ENCODE data around the gene LRP1B.

Gene LRP1B

DNA sequence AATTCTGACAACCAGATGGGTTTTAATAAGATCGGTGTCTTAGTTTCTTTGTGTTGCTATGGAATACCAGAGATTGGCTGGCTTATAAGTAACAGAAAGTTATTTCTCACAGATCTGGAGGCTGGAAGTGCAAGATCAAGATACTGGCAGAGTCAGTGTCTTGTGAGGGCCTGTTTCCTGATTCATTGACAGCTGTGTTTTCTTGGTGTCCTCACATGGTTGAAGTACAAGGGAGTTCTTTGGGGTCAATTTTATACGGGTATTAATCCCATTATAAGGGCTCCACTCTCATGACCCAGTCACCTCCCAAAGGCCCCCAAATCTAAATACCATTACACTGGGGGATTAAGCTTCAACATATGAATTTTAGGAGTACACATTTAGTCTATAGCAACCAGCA, 421.1 kb downstream of the LRP1B start:
- no peak overlapping the region for H3K4me3 Mint-ChIP-seq
- DNase-seq (ENCODE audit: low spot score in 2 of 2): no peak
- H3K27ac Mint-ChIP-seq: no peak overlapping the region
- H3K36me3 Mint-ChIP-seq: no peaks in the 10 kb centered on the region
- peaks cover 13% of the 10 kb centered on the region for H3K9me3 Mint-ChIP-seq
- H3K4me1 Mint-ChIP-seq: no peaks in the 10 kb centered on the region
- ATAC-seq: no peak

DNA sequence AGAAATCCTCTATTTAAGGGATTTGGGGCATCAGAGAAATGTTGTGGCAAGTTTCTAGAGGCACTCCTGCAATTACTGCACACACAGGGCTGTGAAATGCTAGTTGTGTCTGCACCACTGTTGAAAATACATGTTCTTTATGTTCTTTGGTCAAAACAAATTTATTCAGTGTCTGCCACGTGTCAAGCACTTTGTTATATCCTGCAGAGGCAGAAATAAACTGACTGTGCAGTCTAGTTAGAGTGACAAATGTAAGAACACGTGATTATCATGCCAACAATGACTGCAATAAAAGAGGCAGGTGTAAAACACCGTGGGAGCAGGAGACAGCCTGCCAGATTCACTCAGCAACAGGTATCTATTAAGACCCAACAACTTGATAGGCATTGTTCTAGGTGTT, 423.3 kb downstream of the LRP1B start:
- Mint-ChIP-seq H3K4me1 (no peaks in the 10 kb centered on the region), H3K36me3 (no peaks in the 10 kb centered on the region)

DNA sequence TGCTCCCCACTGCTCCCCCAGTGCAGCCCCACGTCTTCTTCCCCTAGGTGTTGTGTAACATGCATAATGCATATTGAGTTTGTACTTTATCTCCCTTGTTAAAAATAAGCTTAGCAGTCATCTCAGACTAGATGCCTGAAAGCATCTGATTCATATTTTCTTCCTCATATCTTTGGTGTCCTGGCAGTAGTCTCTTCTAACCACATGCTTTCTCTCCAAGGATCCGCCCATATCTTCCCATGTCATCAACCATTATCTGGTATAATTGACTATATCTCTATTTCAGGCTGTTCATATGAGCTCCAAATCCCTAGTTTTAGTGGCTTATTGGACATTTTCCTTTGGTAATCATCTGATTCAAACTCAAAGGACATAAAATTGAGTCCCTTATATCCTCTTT, 426.3 kb downstream of the LRP1B start:
- H3K36me3 Mint-ChIP-seq: no peaks in the 10 kb centered on the region
- no peak overlapping the region for H3K27ac Mint-ChIP-seq
- H3K9me3 Mint-ChIP-seq: peaks cover 12% of the 10 kb centered on the region
- DNase-seq (ENCODE audit: low spot score in 2 of 2) (no peak), ATAC-seq (no peak)
- H3K4me1 Mint-ChIP-seq: no peaks in the 10 kb centered on the region
- no peak overlapping the region for H3K4me3 Mint-ChIP-seq

More for the DNA sequence above, 423.3 kb downstream of the LRP1B start:
- H3K9me3 Mint-ChIP-seq: peaks cover 12% of the 10 kb centered on the region
- H3K4me3 Mint-ChIP-seq: no peak overlapping the region
- no peak for ATAC-seq
- H3K27ac Mint-ChIP-seq: no peak overlapping the region
- no peak for DNase-seq (ENCODE audit: low spot score in 2 of 2)

DNA sequence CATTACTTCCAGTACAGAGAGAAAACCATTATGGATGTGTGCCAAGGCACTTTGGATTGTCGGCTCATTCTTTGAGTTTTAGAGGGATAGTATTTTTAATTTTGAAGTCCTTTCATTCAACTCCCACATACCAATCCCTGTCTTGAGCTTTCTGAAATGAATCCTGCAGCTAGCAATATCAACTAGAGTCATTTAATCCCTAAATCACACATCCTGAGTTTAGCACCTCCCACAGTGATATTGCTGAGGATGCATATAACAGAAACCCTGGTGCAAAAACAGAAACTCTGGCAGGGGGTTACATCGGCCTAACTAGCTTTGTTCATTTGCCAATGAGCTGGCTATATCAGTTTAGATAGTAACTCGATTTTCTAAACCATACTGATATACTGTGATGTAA, 427.3 kb downstream of the LRP1B start:
- H3K9me3 Mint-ChIP-seq: peaks cover 9% of the 10 kb centered on the region
- no peak overlapping the region for H3K4me3 Mint-ChIP-seq
- no peak overlapping the region for H3K27ac Mint-ChIP-seq
- no peaks in the 10 kb centered on the region for H3K4me1 Mint-ChIP-seq
- no peak for DNase-seq (ENCODE audit: low spot score in 2 of 2)
- no peaks in the 10 kb centered on the region for H3K36me3 Mint-ChIP-seq
- no peak for ATAC-seq

DNA sequence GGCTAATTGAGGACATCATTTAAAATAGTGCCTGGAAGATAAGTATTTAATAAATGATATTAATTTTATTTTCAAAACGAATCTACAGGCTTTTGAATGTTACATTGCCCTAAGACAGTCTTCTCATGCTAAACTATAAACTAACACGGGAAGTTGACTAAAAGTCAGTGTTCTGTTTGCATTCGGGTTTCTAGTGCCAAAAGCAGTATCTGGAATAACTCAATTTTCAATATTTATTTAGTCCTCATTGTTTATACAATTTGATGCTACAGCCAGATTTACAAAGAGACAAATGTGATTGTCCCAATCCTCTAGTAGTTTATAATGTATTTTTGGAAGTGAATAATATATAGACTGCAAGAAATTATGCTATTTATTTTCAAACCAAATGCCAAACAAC, 429.2 kb downstream of the LRP1B start:
- H3K4me3 Mint-ChIP-seq: no peak overlapping the region
- H3K9me3 Mint-ChIP-seq: peaks cover 9% of the 10 kb centered on the region
- ATAC-seq: no peak
- H3K36me3 Mint-ChIP-seq: no peaks in the 10 kb centered on the region
- DNase-seq (ENCODE audit: low spot score in 2 of 2): no peak
- no peak overlapping the region for H3K27ac Mint-ChIP-seq
- H3K4me1 Mint-ChIP-seq: no peaks in the 10 kb centered on the region

DNA sequence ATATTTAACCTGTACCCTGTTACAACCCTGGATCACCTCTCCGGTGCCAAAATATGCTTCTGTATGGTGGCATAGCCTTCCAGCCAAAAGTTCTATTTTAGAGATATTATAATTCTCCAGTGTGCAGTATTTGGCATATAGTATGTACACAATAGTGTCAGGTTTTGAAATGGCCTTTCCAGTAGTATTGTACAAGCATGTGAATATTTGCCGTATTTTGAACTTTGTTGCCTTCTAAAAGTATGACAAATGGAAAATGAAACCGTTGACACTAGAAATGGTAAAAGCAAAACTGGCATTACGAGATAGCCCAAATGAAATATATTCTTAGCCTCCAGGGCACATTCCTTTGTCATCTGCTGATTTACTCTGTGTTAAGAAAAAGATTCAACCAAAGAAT, 431.2 kb downstream of the LRP1B start:
- ATAC-seq (no peak), DNase-seq (ENCODE audit: low spot score in 2 of 2) (no peak)
- Mint-ChIP-seq H3K36me3 (no peaks in the 10 kb centered on the region), H3K4me3 (no peak overlapping the region), H3K27ac (no peak overlapping the region), H3K4me1 (no peaks in the 10 kb centered on the region), H3K9me3 (peaks cover 7% of the 10 kb centered on the region)

DNA sequence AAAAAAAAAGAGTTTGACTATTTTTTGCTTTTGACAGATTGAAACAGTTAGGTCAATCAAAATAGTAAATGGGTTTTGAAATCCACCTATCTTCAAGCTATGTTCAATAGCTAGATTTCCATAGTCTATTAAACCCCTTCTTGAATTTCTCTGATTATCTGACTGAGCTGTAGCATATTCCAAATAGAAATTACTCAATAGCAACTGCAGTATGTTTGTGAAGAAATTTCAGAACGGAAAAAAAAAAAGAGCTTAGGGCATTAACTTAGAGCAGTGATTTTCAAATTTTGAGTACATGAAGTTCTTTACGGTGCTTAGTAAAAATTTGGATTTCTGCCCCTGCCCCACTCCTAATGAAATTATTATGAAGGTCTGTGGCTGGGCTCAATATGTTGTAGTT, 432.3 kb downstream of the LRP1B start:
- DNase-seq (ENCODE audit: low spot score in 2 of 2): no peak
- ATAC-seq: no peak
- H3K4me3 Mint-ChIP-seq: no peak overlapping the region
- H3K4me1 Mint-ChIP-seq: no peaks in the 10 kb centered on the region
- peaks cover 8% of the 10 kb centered on the region for H3K9me3 Mint-ChIP-seq
- H3K36me3 Mint-ChIP-seq: no peaks in the 10 kb centered on the region
- no peak overlapping the region for H3K27ac Mint-ChIP-seq

DNA sequence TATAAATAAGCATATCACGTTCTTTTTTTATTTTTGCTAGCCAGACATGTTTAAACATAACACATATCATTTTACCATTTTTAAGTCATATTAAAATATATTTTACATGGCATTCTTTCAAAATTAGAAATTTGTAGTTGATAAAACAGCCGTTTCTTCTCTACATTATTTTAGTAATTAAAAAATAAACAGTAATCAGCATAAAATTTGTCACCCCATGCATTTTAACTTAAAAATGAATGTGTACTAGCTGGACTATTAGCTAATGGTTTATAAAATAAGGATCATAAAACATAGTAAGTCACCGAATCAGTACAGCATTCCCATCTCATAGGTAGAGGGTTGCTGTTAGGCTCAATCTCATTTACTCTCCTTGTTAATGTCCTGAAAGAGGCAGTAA, 433.8 kb downstream of the LRP1B start:
- no peaks in the 10 kb centered on the region for H3K4me1 Mint-ChIP-seq
- no peak for DNase-seq (ENCODE audit: low spot score in 2 of 2)
- H3K4me3 Mint-ChIP-seq: no peak overlapping the region
- H3K9me3 Mint-ChIP-seq: peaks cover 12% of the 10 kb centered on the region
- no peaks in the 10 kb centered on the region for H3K36me3 Mint-ChIP-seq
- H3K27ac Mint-ChIP-seq: no peak overlapping the region
- ATAC-seq: no peak

DNA sequence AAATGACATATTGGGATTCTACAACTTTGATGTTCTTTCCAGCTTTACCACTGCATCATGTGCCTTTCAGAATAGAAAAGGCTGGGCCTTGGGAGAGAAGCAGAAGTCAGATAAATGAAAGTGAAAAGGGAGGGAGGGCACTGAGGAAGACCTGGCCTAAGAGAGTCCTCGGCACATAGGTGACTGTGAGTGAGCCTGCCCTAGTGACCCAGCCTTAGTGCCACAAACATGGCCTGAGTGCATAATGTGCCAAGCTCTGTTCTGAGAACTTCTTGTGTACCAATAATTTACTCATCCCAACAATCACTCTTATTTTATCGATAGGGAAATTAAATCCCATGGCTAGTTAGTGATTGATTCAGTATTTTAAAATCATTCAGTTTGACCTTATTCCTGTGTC, 436.6 kb downstream of the LRP1B start:
- no peak overlapping the region for H3K4me3 Mint-ChIP-seq
- DNase-seq (ENCODE audit: low spot score in 2 of 2) (no peak), ATAC-seq (no peak)
- no peak overlapping the region for H3K27ac Mint-ChIP-seq
- no peaks in the 10 kb centered on the region for H3K36me3 Mint-ChIP-seq
- no peaks in the 10 kb centered on the region for H3K4me1 Mint-ChIP-seq
- H3K9me3 Mint-ChIP-seq: peaks cover 9% of the 10 kb centered on the region

DNA sequence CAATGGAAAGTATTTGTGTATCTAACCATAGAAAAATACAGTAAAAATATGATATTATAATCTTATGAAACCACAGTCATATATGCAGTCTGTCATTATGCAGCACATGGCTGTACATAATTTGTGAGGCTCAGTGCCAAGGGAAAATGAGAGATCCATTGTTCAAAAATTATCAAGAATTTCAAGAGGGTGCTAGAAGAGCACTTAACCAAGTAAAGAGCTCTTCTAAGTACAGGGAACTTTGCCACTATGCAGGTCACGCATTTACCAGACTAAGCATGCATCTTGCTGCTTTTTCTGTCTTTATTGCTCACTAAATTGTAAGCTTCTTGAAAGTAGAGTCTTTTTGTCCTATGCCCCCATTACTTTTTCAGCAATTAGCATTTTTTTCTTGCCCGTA, 438.0 kb downstream of the LRP1B start:
- Mint-ChIP-seq H3K36me3 (no peaks in the 10 kb centered on the region), H3K9me3 (peaks cover 9% of the 10 kb centered on the region), H3K4me1 (no peaks in the 10 kb centered on the region), H3K4me3 (no peak overlapping the region), H3K27ac (no peak overlapping the region)
- DNase-seq (ENCODE audit: low spot score in 2 of 2) (no peak), ATAC-seq (no peak)

DNA sequence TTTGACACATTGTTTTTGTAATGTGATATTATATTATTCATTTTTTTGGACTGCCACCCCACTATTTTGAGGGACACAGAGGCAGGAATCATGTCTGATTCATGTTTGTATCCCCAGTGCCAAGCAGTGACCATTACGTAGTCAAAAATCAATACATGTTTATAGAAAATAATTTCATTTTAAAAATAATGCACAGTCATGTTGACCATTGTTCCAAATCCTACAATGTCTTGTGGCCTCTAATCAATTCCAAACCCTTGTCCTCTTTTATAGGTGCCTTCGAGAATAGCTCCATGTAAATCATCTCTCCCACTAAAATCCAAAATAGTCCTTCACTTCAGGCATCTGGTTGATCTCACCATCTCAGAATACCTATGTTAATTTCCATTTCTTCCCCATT, 454.7 kb downstream of the LRP1B start:
- Mint-ChIP-seq H3K4me3 (no peak overlapping the region), H3K36me3 (no peaks in the 10 kb centered on the region), H3K4me1 (no peaks in the 10 kb centered on the region), H3K9me3 (peaks cover 20% of the 10 kb centered on the region), H3K27ac (no peak overlapping the region)
- DNase-seq (ENCODE audit: low spot score in 2 of 2): no peak
- ATAC-seq: no peak

DNA sequence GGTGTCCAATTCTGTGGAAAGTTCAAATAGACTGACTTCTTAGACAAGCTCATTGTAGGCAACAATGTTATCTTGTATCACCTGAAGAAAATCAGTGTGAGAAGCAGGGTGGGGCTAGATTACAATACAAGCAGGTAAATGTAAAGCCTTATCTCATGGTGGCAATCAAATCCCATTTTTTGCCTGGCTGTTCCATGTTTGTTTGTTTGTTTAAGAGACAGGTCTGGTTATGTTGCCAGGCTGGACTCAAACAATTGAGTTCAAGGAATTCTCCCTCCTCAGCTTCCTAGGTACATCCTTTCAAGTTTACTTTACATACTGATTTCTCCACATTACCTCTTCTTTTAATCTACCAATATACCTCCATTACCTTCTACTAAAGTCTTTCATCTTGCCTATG, 464.6 kb downstream of the LRP1B start:
- Mint-ChIP-seq H3K4me3 (no peak overlapping the region), H3K9me3 (peaks cover 25% of the 10 kb centered on the region), H3K27ac (no peak overlapping the region), H3K36me3 (no peaks in the 10 kb centered on the region), H3K4me1 (no peaks in the 10 kb centered on the region)
- ATAC-seq: no peak
- no peak for DNase-seq (ENCODE audit: low spot score in 2 of 2)

DNA sequence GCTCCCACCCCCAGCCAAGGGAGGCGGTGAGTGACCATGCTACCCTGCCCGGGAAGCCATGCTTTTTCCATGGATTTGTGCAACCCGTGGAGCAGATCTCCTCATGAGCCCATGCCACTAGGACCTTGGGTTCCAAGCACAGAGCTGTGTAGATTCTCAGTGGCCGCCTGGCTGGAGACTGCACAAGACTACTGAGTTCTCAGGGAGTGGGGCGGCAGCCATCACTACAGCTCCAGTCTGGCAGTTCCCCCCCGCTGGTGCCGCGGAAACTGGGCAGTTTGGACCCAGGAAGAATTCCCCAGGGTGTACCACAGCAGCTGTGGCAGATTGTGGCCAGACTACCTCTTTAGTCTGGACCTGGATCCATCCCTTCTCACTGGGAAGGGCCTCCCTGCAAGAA, 470.6 kb downstream of the LRP1B start:
- ATAC-seq (no peak), DNase-seq (ENCODE audit: low spot score in 2 of 2) (no peak)
- Mint-ChIP-seq H3K4me1 (no peaks in the 10 kb centered on the region), H3K36me3 (no peaks in the 10 kb centered on the region), H3K4me3 (no peak overlapping the region), H3K9me3 (peaks cover 30% of the 10 kb centered on the region), H3K27ac (no peak overlapping the region)

DNA sequence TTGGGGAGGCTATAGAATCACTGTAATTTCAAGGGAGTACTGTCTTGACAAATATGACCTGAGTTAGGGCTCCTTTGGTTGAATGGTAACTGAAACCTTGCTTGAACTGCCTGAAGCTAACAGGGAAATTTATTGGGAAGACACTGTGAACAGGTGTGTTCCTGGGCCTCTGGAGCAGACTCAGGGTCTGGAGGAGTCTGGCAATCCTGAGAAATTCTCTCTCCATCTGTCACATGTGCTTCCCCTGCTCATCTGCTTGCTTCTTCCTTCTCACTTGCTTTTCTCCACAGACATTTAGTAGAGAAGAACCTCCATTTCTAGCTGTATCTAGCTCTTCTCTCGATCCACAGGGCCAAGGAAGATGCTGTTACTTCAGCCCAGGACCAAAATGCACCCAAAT, 476.5 kb downstream of the LRP1B start:
- Mint-ChIP-seq H3K27ac (no peak overlapping the region), H3K36me3 (no peaks in the 10 kb centered on the region), H3K9me3 (peaks cover 12% of the 10 kb centered on the region), H3K4me3 (no peak overlapping the region), H3K4me1 (no peaks in the 10 kb centered on the region)
- ATAC-seq: no peak
- no peak for DNase-seq (ENCODE audit: low spot score in 2 of 2)

DNA sequence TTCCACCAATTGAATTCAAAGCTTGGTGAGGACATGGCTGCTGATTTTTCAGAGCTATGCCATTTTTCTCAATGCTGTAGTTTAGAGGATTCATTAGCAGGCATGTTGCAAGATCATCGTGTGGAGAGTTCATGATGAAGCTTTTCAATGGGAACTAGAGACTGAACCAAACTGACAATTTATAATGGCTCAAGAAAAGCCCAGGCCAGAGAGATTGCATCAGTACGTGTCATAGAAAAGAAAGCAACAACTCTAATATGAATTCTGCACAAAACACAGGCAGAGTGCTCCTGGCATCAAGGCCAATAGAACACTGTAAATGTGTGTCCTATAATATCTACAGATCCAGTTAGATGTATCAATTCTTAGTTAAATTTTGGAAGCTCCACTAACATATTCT, 477.6 kb downstream of the LRP1B start:
- H3K4me3 Mint-ChIP-seq: no peak overlapping the region
- no peaks in the 10 kb centered on the region for H3K36me3 Mint-ChIP-seq
- ATAC-seq: no peak
- no peaks in the 10 kb centered on the region for H3K4me1 Mint-ChIP-seq
- no peak for DNase-seq (ENCODE audit: low spot score in 2 of 2)
- peaks cover 12% of the 10 kb centered on the region for H3K9me3 Mint-ChIP-seq
- H3K27ac Mint-ChIP-seq: no peak overlapping the region

DNA sequence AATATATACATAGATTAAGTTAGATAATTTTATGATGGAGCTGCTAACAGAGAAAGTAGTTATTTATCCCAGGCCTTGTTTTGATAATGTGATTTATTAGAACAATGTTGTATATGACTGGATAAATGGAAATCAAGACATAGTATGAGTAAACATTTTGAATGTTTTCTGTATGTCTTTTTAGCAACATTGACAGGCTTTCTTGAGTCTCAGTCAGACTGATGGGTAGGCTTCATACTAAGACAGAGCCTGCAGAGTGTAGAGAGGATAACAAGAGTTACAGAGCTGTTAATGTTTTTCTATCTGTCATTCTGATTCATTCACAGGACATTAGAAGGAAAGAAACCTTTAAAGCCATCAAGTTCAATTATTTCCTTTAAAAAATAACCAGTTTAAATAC, 478.5 kb downstream of the LRP1B start:
- no peak for ATAC-seq
- Mint-ChIP-seq H3K27ac (no peak overlapping the region), H3K9me3 (peaks cover 12% of the 10 kb centered on the region), H3K4me3 (no peak overlapping the region), H3K36me3 (no peaks in the 10 kb centered on the region), H3K4me1 (no peaks in the 10 kb centered on the region)
- no peak for DNase-seq (ENCODE audit: low spot score in 2 of 2)

DNA sequence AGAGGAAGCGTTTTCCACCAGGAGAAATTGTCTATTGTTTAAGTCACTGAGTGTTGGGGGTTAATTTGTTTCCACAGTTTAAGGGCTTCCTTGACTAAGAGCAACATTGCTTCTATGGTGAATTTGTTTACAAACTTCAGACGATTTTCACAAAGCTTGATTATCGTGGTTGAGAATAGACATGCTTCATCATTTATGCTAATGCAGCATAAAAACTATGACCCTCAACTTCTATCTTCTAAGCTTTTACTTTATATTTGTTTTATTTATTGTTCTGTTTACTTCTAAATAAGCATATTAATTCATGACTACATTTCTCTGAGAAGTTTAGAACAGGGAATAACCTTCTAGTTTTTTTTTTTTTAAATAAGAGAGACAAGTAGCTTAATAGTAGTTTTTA, 483.5 kb downstream of the LRP1B start:
- peaks cover 20% of the 10 kb centered on the region for H3K9me3 Mint-ChIP-seq
- H3K27ac Mint-ChIP-seq: no peak overlapping the region
- ATAC-seq: no peak
- H3K4me1 Mint-ChIP-seq: no peaks in the 10 kb centered on the region
- no peak for DNase-seq (ENCODE audit: low spot score in 2 of 2)
- H3K36me3 Mint-ChIP-seq: no peaks in the 10 kb centered on the region
- no peak overlapping the region for H3K4me3 Mint-ChIP-seq

All from stimulated activated effector memory CD8-positive, alpha-beta T cell treated with anti-CD3 and anti-CD28 coated beads, Interleukin-12 subunit alpha, Interleukin-12 subunit beta, amount 100 ng/mL, for 72 hours (primary cell).